ENCODE results near the gene CAPNS1. TPM values are rescaled to one million over a fixed set of nuclear protein-coding genes. Genes with fewer than 3 reads are reported as not detected.
"Not testable (repeated sequence)": the region's sequence is repeated elsewhere in the genome, so short reads cannot be mapped to it uniquely, and the experiment has no call there.

Gene CAPNS1
- total RNA-seq, 2 donors from 2014 or later, result 259 to 374 TPM

DNA sequence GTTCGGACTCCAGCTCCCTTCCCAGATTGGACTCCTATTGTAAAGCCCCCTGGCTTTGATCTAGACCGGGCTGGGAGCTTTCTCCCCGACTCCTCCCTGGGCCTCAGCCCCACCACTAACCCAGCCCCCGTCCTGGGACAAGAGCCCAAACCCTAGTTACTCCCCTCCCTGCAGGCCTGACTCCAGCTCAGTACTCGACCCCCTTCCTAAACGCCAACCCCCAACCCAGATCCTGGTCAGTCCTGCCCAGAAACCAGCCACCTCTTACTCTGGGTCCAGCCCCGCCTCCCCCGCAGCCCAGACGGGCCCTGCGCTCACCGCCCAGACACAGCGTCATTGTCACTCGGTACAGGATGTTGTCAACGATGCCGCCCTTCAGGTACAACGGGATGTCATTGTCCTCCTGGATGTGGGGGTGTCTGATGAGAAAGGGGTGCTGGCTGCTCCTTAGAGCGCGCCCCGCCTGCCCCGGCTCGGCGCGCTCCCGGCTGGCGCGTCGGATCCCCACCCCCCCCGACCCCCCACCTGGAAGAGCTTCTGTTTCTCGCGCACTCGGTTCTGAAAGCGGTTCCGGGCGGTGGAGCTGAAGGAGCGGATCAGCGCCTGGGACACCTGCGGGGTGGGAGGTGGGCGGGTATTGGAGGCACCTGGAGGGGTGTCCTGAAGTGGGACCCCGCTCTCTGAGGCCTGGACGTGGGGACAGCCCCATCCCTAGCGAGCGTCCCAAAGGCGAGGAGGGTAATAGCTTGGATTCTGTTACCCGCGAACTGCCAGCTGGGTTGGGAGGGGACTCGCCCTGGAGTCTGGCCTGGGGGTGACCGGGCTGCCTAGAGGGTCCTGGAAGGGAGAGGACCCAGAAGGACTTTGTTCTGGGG, 11.5 kb downstream of the CAPNS1 start:
- Mint-ChIP-seq H3K4me3 (no peak overlapping the region), H3K9me3 (no peaks in the 10 kb centered on the region), H3K27me3 (no peaks in the 10 kb centered on the region), H3K4me1 (peaks cover 14% of the 10 kb centered on the region), H3K36me3 (ENCODE audit: low read depth) (peaks cover 50% of the 10 kb centered on the region), H3K27ac (no peak overlapping the region)
- no peak for ATAC-seq (replicated peaks)

DNA sequence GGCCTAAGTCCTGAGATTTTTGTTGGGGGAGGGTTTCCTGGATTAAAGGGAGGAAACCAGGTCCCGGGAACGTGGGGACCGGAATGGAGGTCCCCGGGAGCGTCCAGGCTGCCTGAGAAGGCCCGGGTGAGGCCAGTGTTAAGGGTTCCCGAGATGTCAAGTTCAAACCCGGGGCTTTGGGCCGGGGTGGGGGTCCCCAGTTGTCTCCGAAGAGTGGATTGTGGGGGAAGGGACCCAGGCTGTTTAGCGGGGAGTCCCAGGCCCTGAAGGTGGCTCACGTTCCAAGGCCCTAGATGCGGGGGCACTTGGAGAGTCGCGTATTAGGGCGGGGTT, 12.1 kb downstream of the CAPNS1 start:
- H3K27me3 Mint-ChIP-seq, result no peaks in the 10 kb centered on the region
- peaks cover 13% of the 10 kb centered on the region for H3K4me1 Mint-ChIP-seq
- peaks cover 44% of the 10 kb centered on the region for H3K36me3 Mint-ChIP-seq (ENCODE audit: low read depth)
- H3K4me3 Mint-ChIP-seq, result no peak overlapping the region
- H3K9me3 Mint-ChIP-seq, result no peaks in the 10 kb centered on the region
- no peak overlapping the region for H3K27ac Mint-ChIP-seq
- ATAC-seq (replicated peaks), result no peak

DNA sequence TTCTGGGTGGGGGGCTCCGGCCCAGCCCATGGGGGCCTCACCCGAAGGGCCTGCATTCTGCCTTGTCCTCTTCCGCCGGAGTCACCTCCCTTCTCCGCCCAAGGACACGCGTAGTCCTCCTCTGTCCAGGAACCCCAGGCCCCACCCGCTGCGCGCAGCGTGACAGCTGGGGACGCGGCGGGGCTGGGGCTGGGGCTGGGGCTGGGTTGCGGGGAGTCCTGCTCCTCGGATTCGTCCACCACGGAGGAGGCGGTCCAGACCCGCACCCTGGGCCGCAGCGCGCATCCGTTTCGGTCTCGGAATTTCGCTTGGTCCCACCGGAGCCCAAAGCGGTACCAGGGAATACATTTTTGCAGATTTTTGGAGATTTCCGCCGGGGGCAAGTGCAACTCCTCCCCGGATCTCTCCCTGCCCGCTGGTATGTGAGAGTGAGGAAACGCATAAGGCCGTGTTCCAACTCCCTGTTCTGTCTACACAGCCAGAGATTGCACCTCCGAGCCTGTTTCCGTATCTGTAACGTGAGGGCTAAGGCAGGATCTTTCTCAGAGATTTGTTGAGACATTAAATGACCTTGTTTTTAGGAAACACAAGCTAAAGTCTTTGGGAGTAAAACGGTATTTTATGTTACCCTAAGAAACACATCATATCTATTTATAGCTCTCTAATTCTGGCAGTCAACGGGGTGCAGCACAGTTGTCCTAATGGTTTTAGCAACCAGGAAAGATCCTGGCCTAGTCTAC, 12.7 kb downstream of the CAPNS1 start, which contains the start of gene COX7A1:
COX7A1 (minus strand) TSS at position 96 of the 740 bp plus-strand sequence; CDS start at position 56, 40 bp downstream.
- ATAC-seq (replicated peaks), result no peak
- Mint-ChIP-seq H3K9me3 (no peaks in the 10 kb centered on the region), H3K4me1 (peaks cover 10% of the 10 kb centered on the region), H3K27me3 (no peaks in the 10 kb centered on the region), H3K4me3 (no peak within 1 kb of the TSS), H3K27ac (no peak within 1 kb of the TSS), H3K36me3 (ENCODE audit: low read depth) (peaks cover 38% of the 10 kb centered on the region)

DNA sequence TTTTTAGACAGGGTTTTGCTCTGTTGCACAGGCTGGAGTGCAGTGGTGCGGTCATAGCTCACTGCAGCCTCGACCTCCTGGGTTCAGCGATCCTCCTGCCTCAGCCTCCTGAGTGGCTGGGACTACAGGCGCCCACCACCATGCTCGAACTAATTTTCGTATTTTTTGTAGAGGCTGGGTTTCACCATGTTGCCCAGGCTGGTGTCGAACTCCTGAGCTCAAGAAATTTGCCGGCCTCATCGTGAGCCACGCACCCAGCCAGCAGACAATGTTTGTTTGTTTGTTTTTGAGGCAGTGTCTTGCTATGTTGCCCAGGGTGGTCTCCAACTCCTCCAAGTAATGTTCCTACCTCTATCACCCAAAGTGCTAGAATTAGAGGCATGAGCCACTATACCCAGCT, 13.3 kb downstream of the CAPNS1 start:
- peaks cover 10% of the 10 kb centered on the region for H3K4me1 Mint-ChIP-seq
- no peaks in the 10 kb centered on the region for H3K9me3 Mint-ChIP-seq
- H3K27ac Mint-ChIP-seq, result no peak overlapping the region
- no peaks in the 10 kb centered on the region for H3K27me3 Mint-ChIP-seq
- H3K36me3 Mint-ChIP-seq (ENCODE audit: low read depth), result peaks cover 32% of the 10 kb centered on the region
- no peak overlapping the region for H3K4me3 Mint-ChIP-seq
- no peak for ATAC-seq (replicated peaks)

DNA sequence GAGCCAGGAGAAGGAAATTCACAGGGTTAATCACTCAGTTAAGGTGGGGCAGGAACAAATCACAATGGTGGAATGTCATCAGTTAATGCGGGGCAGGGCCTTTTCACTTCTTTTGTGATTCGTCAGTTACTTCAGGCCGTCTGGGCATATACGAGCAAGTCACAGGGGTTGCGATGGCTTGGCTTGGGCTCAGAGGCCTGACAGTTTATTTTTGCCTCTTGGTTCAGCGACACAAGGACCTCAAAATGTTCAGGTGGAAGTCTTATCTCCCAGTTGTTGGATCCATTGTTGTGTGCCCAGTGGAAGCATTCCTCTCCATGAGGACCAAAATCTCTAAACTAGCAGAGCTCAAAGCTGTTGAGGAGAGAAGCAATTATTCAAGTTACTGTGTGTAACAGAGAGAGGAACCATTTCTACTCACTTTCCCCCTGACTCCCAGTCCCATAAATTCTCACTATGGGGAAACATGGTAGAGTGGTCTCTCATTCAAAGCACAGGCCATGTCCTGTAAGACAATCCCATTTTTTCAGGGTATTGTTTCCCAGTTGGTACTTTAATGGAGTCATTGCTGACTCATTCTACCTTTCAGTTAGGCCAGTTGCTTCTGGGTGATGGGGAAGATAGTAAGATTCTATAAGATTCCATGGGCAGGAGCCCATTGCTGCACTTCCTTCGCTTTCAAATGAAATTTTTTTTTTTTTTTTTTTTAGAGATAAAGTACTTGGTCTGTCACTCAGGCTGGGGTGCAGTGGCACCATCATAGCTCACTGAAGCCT, 21.1 kb downstream of the CAPNS1 start:
- H3K9me3 Mint-ChIP-seq, result no peaks in the 10 kb centered on the region
- peaks cover 2% of the 10 kb centered on the region for H3K4me1 Mint-ChIP-seq
- no peak overlapping the region for H3K27ac Mint-ChIP-seq
- ATAC-seq (replicated peaks), result no peak
- no peaks in the 10 kb centered on the region for H3K27me3 Mint-ChIP-seq
- no peaks in the 10 kb centered on the region for H3K36me3 Mint-ChIP-seq (ENCODE audit: low read depth)
- H3K4me3 Mint-ChIP-seq, result no peak overlapping the region

DNA sequence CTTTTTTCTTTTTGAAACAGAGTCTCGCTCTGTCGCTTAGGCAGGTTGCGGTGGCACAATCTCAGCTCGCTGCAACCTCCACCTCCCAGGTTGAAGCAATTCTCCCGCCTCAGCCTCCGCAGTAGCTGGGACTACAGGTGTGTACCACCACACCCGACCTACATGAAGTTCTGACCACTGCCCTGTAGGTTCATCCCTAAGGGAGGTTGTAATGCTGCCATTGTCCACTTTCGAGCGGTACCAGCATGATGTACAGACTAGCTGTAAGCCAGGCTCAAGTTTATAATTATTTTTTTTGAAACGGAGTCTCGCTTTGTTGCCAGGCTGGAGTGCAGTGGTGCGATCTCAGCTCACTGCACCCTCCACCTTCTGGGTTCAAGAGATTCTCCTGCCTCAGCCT, 23.9 kb downstream of the CAPNS1 start:
- Mint-ChIP-seq H3K27me3 (no peaks in the 10 kb centered on the region), H3K36me3 (ENCODE audit: low read depth) (no peaks in the 10 kb centered on the region), H3K4me1 (no peaks in the 10 kb centered on the region), H3K4me3 (no peak overlapping the region), H3K27ac (no peak overlapping the region), H3K9me3 (no peaks in the 10 kb centered on the region)
- ATAC-seq (replicated peaks), result no peak

DNA sequence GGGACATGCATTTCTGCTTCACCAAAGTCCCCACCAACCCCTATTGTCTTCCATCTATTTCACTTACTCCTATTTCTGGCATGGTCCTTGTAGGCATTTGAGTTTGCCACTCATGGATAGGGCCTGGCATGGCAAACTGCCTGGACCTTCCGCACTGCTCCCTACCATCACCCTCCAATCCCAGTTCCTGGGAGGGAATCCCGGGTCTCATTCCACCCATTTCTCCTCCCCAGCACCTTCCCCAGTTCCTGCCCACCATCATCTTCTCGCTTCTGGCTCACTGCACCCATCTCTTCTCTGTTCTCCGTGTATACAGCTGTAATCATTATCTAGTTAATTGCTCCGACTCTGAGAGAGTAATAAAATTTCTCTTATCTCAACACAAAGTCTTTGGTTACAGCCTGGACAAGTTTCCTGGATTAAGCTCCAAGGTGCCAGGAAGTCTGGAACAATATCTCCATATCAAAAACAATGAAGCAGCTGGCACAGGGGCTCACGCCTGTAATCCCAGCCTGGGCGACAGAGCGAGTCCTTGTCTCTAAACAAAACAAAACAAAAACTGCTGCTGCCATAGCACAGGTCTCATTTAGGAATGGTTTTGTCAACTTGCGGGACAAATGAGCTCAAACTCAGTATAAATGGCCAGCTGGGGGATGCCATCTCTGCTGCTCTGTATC, 29.4 kb downstream of the CAPNS1 start:
- no peaks in the 10 kb centered on the region for H3K36me3 Mint-ChIP-seq (ENCODE audit: low read depth)
- H3K4me3 Mint-ChIP-seq, result no peak overlapping the region
- H3K4me1 Mint-ChIP-seq, result no peaks in the 10 kb centered on the region
- no peaks in the 10 kb centered on the region for H3K9me3 Mint-ChIP-seq
- ATAC-seq (replicated peaks), result no peak
- H3K27ac Mint-ChIP-seq, result no peak overlapping the region
- no peaks in the 10 kb centered on the region for H3K27me3 Mint-ChIP-seq

DNA sequence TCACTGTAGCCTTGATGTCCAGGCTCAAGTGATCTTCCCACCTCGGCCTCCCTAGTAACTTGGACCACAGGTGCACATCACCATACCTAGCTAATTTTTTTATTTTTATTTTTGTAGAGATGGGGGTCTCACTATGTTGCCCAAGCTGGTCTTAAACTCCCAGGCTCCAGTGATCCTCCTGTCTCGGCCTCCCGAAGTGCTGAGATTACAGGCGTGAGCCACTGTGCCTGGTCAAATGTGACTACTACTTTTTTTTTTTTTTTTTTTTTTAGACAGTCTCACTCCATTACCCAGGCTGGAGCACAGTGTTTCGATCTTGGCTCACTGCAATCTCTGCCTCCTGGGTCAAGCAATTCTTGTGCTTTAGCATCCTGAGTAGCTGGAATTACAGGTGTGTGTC, 33.0 kb downstream of the CAPNS1 start:
- no peak for ATAC-seq (replicated peaks)
- no peaks in the 10 kb centered on the region for H3K9me3 Mint-ChIP-seq
- H3K4me3 Mint-ChIP-seq, result no peak overlapping the region

DNA sequence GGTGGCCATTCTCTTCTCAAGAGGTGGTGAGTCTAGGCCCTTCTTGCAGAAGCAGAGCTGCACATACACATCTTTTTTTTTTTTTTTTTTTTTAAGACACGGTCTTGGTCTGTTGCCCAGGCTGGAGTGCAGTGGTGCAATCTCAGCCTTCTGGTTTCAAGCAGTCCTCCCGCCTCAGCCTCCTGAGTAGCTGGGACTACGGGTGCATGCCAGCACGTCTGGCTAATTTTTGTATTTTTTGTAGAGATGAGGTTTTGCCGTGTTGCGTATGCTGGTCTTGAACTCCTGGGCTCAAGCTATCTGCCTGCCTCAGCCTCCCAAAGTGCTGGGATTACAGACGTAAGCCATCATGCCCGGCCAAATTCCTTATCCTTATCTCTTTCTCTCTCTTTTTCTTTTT, 34.0 kb downstream of the CAPNS1 start:
- H3K9me3 Mint-ChIP-seq; H3K27me3 Mint-ChIP-seq; ATAC-seq (replicated peaks); H3K4me3 Mint-ChIP-seq; H3K36me3 Mint-ChIP-seq (ENCODE audit: low read depth); H3K27ac Mint-ChIP-seq; H3K4me1 Mint-ChIP-seq: not testable (repeated sequence)

More for the DNA sequence above, 33.0 kb downstream of the CAPNS1 start:
- H3K27ac Mint-ChIP-seq, result no peak overlapping the region
- H3K36me3 Mint-ChIP-seq (ENCODE audit: low read depth), result no peaks in the 10 kb centered on the region
- H3K4me1 Mint-ChIP-seq, result no peaks in the 10 kb centered on the region
- H3K27me3 Mint-ChIP-seq, result no peaks in the 10 kb centered on the region

DNA sequence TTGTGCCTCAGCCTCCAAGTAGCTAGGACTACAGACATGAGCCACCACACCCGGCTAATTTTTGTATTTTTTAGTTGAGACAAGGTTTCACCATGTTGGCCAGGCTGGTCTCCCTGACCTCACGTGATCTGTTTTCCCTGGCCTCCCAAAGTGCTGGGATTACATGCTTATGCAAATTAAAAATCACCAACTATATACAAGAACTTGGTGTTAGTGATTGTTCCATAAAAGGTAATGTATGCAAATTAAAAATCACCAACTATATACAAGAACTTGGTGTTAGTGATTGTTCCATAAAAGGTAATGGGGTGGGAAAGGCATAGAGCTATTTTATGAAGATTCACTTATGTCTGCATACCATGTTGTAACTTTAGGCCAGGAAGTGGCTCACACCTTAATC, 39.2 kb downstream of the CAPNS1 start:
- H3K4me3 Mint-ChIP-seq; H3K9me3 Mint-ChIP-seq; H3K27me3 Mint-ChIP-seq; H3K27ac Mint-ChIP-seq; ATAC-seq (replicated peaks); H3K4me1 Mint-ChIP-seq: not testable (repeated sequence)
- peaks cover 13% of the 10 kb centered on the region for H3K36me3 Mint-ChIP-seq (ENCODE audit: low read depth)

DNA sequence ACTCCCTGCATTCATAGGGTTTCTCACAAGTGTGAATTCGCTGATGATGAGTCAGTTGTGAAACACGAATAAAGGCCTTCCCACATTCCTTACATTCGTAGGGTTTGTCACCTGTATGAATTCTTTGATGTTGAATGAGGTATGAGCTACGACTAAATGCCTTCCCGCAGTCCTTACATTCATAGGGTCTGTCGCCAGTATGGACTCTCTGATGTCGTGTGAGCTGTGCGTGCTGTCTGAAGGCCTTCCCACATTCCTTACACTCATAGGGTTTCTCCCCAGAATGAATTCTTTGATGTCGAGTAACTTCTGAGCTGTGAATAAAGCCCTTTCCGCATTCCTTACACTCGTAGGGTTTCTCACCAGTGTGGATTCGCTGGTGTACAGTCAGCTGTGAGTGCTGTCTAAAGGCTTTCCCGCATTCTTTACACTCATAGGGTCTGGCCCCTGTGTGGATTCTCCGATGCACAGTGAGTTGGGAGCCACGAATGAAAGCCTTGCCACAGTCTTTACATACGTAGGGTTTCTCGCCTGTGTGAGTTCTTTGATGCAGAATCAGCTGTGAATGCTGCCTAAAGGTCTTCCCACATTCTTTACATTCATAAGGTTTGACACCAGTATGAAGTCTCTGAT, 42.9 kb downstream of the CAPNS1 start:
- peaks cover 13% of the 10 kb centered on the region for H3K36me3 Mint-ChIP-seq (ENCODE audit: low read depth)
- ATAC-seq (replicated peaks), result no peak
- H3K27me3 Mint-ChIP-seq, result no peaks in the 10 kb centered on the region
- H3K27ac Mint-ChIP-seq, result no peak overlapping the region
- H3K4me1 Mint-ChIP-seq, result no peaks in the 10 kb centered on the region
- no peaks in the 10 kb centered on the region for H3K9me3 Mint-ChIP-seq
- no peak overlapping the region for H3K4me3 Mint-ChIP-seq

DNA sequence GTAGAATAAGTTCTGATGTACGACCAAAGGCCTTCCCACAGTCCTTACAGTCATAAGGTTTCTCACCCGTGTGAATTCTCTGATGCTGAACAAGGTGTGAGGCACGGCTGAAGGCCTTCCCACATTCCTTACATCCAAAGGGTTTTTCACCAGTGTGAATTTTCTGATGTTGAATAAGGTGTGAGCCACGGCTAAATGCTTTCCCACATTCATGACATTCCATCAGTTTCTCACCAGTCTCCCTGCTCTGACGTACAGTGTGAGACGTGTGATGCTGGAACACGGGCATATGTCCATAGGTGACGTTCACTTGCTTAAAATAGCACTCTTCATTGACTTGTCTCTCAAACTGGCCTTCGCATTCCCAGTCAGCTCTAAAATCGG, 43.4 kb downstream of the CAPNS1 start:
- H3K27ac Mint-ChIP-seq, result no peak overlapping the region
- H3K36me3 Mint-ChIP-seq (ENCODE audit: low read depth), result peaks cover 13% of the 10 kb centered on the region
- H3K9me3 Mint-ChIP-seq, result no peaks in the 10 kb centered on the region
- no peaks in the 10 kb centered on the region for H3K27me3 Mint-ChIP-seq
- no peak overlapping the region for H3K4me3 Mint-ChIP-seq
- ATAC-seq (replicated peaks), result no peak
- no peaks in the 10 kb centered on the region for H3K4me1 Mint-ChIP-seq

DNA sequence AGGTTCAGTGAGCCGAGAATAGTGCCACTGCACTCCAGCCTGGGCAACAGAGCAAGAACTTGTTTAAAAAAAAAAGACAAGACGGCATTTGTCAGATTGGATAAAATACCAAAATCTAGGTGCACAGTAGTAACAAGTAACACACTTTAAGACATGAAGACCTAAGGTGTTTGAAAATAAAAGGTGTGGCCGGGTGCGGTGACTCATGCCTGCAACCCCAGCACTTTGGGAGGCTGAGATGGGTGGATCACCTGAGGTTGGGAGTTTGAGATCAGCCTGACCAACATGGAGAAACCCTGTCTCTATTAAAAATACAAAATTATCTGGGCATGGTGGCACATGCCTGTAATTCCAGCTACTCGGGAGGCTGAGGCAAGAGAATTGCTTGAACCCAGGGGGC, 46.9 kb downstream of the CAPNS1 start:
- ATAC-seq (replicated peaks); H3K4me1 Mint-ChIP-seq; H3K4me3 Mint-ChIP-seq; H3K9me3 Mint-ChIP-seq; H3K27ac Mint-ChIP-seq; H3K27me3 Mint-ChIP-seq: not testable (repeated sequence)
- peaks cover 13% of the 10 kb centered on the region for H3K36me3 Mint-ChIP-seq (ENCODE audit: low read depth)

DNA sequence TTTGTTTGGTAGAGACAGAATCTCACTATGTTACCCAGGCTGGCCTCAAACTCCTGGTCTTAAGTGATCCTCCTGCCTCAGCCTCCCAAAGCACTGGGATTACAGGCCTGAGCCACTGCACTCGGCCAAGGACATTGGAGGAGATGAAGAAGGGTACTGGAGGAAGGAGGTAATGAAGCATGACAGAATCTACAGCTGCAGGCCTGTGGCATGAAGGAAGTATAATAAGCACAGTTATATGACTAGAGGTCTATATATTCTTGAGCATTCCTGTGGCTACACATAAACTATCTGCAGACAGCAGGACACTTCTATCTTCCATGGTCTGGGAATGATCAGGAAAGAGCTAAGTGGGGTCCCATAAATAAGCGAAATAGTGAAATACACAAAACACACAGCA, 56.4 kb downstream of the CAPNS1 start:
- Mint-ChIP-seq H3K27ac (no peak overlapping the region), H3K9me3 (no peaks in the 10 kb centered on the region), H3K36me3 (ENCODE audit: low read depth) (peaks cover 38% of the 10 kb centered on the region), H3K4me1 (peaks cover 4% of the 10 kb centered on the region), H3K4me3 (no peak overlapping the region), H3K27me3 (no peaks in the 10 kb centered on the region)
- ATAC-seq (replicated peaks), result no peak

All from activated T-helper 17 cell treated with anti-CD3 and anti-CD28 coated beads, Interleukin-2, amount 50 U/mL, for 72 hours (primary cell).